NCI-H82 (cell line): Measurements from ENCODE around the gene ODAD3.
"Not testable (repeated sequence)": the region's sequence is repeated elsewhere in the genome, so short reads cannot be mapped to it uniquely, and the experiment has no call there.

Source experiments
- DNase-seq: peaks from one replicate; lab custom pipeline; 2025; lab: John Stamatoyannopoulos, UW

The ODAD3 gene

GRCh38 chr19:11437955-11438354, 3.0 kb upstream of the ODAD3 start:
- DNase-seq, result no peak

- DNase-seq, result no peak
Observed at GRCh38 chr19:11435833-11436313, 952 bp upstream of the ODAD3 start.

GRCh38 chr19:11434703-11435056, 241 bp downstream of the ODAD3 start:
- no peak for DNase-seq

- not testable (repeated sequence) for DNase-seq
Observed at GRCh38 chr19:11433526-11433925, 1.4 kb downstream of the ODAD3 start.

GRCh38 chr19:11426656-11427055, 8.3 kb downstream of the ODAD3 start:
- DNase-seq, result no peak

GRCh38 chr19:11425719-11426457, 9.0 kb downstream of the ODAD3 start:
- peak; percentile 12 for DNase-seq

GRCh38 chr19:11423791-11424181, 11.1 kb downstream of the ODAD3 start:
- DNase-seq, result no peak

GRCh38 chr19:11423164-11423790, 11.6 kb downstream of the ODAD3 start:
- no peak for DNase-seq

- peak; percentile 25 for DNase-seq
Observed at GRCh38 chr19:11422163-11423065, 12.5 kb downstream of the ODAD3 start.

GRCh38 chr19:11421371-11422098, 13.4 kb downstream of the ODAD3 start:
- DNase-seq, result peak; percentile 25

- no peak for DNase-seq
Observed at GRCh38 chr19:11420429-11421370, 14.2 kb downstream of the ODAD3 start.

GRCh38 chr19:11418549-11419506, 16.1 kb downstream of the ODAD3 start, which contains the start of gene RGL3:
TSS of gene RGL3 (minus strand) at chr19:11419314. CDS start at chr19:11419278, 36 bp downstream.
- no peak for DNase-seq

GRCh38 chr19:11418094-11418548, 16.8 kb downstream of the ODAD3 start:
- DNase-seq, result no peak

- no peak for DNase-seq
Observed at GRCh38 chr19:11416346-11417052, 18.4 kb downstream of the ODAD3 start.

- peak; percentile 98 for DNase-seq
Observed at GRCh38 chr19:11414544-11414943, 20.4 kb downstream of the ODAD3 start.

GRCh38 chr19:11410682-11411081, 24.2 kb downstream of the ODAD3 start:
- DNase-seq, result no peak

GRCh38 chr19:11408591-11408990, 26.3 kb downstream of the ODAD3 start:
- DNase-seq, result no peak

GRCh38 chr19:11406703-11407236, 28.2 kb downstream of the ODAD3 start:
- not testable (repeated sequence) for DNase-seq
